ENCODE results near the gene DRGX.

Gene DRGX

GRCh38 chr10:49331431-49331830 is 64.5 kb downstream of the DRGX start:
- POLR2A ChIA-PET, result no interaction called here
- Histone ChIP-seq H3K4me1 (ENCODE audit: control insufficient read depth, insufficient read depth, low read length) (no peaks in the 10 kb centered on the region), H3K9me3 (ENCODE audit: control insufficient read depth, insufficient read depth, low read depth, low read length) (no peaks in the 10 kb centered on the region), H3K4me3 (ENCODE audit: low read depth, low read length) (no peak overlapping the region), H3K36me3 (ENCODE audit: control insufficient read depth in 2 of 2, insufficient read depth in 1 of 2, low read length in 2 of 2) (no peaks in the 10 kb centered on the region), H3K27ac (ENCODE audit: extremely low read depth, low read depth, low read length) (no peak overlapping the region)
- CTCF ChIA-PET, result no interaction called here
- TF ChIP-seq KLF16 (tag by site-specific recombination; IDR thresholded peaks at IDR 0.05) (no peak), ZNF792 (tag by site-specific recombination; IDR thresholded peaks at IDR 0.05) (no peak), OVOL3 (tag by site-specific recombination; IDR thresholded peaks at IDR 0.05) (no peak), PRDM2 (tag by site-specific recombination; IDR thresholded peaks at IDR 0.05; ENCODE audit: borderline replicate concordance) (no peak), ZNF302 (tag by site-specific recombination; IDR thresholded peaks at IDR 0.05; ENCODE audit: low read depth) (no peak), ZNF558 (tag by site-specific recombination; IDR thresholded peaks at IDR 0.05) (no peak), PATZ1 (tag by site-specific recombination; IDR thresholded peaks at IDR 0.05) (no peak)

- Histone ChIP-seq H3K27ac (ENCODE audit: extremely low read depth, low read depth, low read length) (no peak overlapping the region), H3K9me3 (ENCODE audit: control insufficient read depth, insufficient read depth, low read depth, low read length) (no peaks in the 10 kb centered on the region), H3K4me3 (ENCODE audit: low read depth, low read length) (no peak overlapping the region), H3K36me3 (ENCODE audit: control insufficient read depth in 2 of 2, insufficient read depth in 1 of 2, low read length in 2 of 2) (no peaks in the 10 kb centered on the region), H3K4me1 (ENCODE audit: control insufficient read depth, insufficient read depth, low read length) (no peaks in the 10 kb centered on the region)
- TF ChIP-seq ZSCAN23 (tag by site-specific recombination; IDR thresholded peaks at IDR 0.05) (no peak), SP3 (tag by site-specific recombination; IDR thresholded peaks at IDR 0.05) (no peak), ZBTB6 (tag by site-specific recombination; IDR thresholded peaks at IDR 0.05) (no peak)
- CTCF ChIA-PET, result no interaction called here
- POLR2A ChIA-PET, result no interaction called here
These were observed 65.7 kb downstream of the DRGX start for GRCh38 chr10:49330127-49330665.

- CTCF ChIA-PET, result no interaction called here
- Histone ChIP-seq H3K4me3 (ENCODE audit: low read depth, low read length) (no peak overlapping the region), H3K4me1 (ENCODE audit: control insufficient read depth, insufficient read depth, low read length) (no peaks in the 10 kb centered on the region), H3K36me3 (ENCODE audit: control insufficient read depth in 2 of 2, insufficient read depth in 1 of 2, low read length in 2 of 2) (no peaks in the 10 kb centered on the region), H3K27ac (ENCODE audit: extremely low read depth, low read depth, low read length) (no peak overlapping the region), H3K9me3 (ENCODE audit: control insufficient read depth, insufficient read depth, low read depth, low read length) (no peaks in the 10 kb centered on the region)
- POLR2A ChIA-PET, result no interaction called here
- TF ChIP-seq MEIS1 (CRISPR knock-in tag; IDR thresholded peaks at IDR 0.05; ENCODE audit: borderline replicate concordance) (no peak), TSHZ1 (tag by site-specific recombination; IDR thresholded peaks at IDR 0.05; ENCODE audit: borderline replicate concordance) (no peak), ZNF280C (tag by site-specific recombination; IDR thresholded peaks at IDR 0.05) (no peak), KLF16 (tag by site-specific recombination; IDR thresholded peaks at IDR 0.05) (no peak), ZNF561 (tag by site-specific recombination; IDR thresholded peaks at IDR 0.05; ENCODE audit: borderline replicate concordance) (no peak), KLF1 (tag by site-specific recombination; IDR thresholded peaks at IDR 0.05) (no peak)
These were observed 66.8 kb downstream of the DRGX start for GRCh38 chr10:49329146-49329505.

Measured in HEK293 (cell line).